ENCODE results near the gene PSMG4.

Gene PSMG4

GRCh38 chr6:3269281-3269975 is 10.7 kb downstream of the PSMG4 start:
- intact Hi-C loops (cut with DNase I) = no loop called here
- peak in 5 of 10 donors; percentile 44 to 91 (median 87) for DNase-seq

DNA sequence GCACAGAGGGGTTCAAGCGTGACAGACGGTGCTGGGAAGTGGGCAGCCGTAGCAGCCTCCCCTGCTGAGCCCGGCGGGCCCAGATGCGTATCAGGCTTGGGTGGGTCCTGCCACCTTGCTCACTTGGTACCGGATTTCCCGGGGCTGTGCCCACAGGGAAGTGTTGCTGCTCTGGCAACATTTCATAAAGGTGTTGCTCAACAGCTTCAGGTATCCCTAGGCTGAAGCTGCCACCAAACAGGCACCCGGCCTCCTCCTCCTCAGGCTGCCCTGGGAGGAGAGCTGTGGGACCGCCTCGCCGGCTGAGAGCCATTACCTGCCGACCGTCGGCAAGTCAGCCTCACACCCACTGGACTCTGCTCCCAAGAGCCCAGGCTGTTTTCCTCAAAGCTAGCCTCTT is 11.5 kb downstream of the PSMG4 start:
- intact Hi-C loops (cut with DNase I) = loop anchor here (10.0 kb wide), 1 partner anchor 725 kb away; no protein-coding TSS in a partner anchor
- peak in 2 of 10 donors; percentile 52 to 56 for DNase-seq

DNA sequence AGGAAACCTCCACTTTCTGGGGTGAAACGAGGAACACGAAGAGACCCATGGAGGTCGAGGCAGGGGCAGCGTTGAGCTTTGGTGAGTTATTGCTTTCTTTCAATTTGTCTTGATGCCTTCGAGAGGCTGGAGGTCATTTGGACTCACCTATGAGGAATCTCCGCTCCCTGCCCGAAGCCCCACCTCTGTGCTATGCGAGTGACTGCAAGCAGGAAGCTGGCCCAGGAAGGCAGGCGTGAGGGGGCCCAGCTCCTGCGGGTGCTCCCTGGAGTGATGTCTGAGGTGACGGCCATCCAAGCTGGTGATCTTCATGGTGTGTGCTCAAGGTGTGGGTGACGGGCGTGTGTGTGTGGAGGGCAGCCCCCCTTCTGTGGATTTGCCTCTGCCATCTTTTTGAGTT is 13.0 kb downstream of the PSMG4 start:
- intact Hi-C loops (cut with DNase I) = loop anchor here (10.0 kb wide), 1 partner anchor 723 kb away; no protein-coding TSS in a partner anchor

DNA sequence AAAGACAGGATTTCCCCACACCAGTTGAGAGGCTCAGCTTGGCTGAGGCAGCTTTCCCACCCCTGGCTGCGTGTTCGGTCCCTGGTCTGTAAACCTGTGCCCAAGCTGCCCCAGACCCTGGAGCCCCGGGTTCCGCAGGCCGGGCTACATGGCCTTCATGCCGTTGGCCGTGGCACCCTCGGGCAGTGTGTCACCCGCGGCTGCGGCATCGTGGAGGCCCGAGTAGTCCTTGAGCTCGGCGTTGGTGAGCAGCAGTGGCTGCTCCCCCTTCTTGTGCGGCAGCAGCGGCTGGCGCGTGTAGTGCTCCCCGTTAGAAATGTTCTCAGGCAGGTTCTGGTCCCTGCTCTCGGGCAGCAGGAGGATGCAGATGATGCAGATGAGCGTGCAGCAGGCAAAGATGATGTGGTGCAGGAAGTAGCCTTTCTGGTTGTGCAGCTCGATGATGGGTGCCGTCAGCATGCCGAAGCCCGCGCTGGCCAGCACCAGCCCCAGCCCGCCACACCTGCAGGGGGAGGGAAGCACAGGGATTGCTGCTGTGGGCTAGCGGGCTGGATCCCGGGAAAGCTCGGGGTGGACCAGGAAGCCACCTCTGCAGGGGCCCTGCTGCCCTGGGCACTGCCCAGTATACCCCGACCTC is 14.3 kb downstream of the PSMG4 start:
- intact Hi-C loops (cut with DNase I) = loop anchor here (10.0 kb wide), 1 partner anchor 722 kb away; no protein-coding TSS in a partner anchor
- DNase-seq = peak in 2 of 10 donors; percentile 65 to 74

More for the DNA sequence above, 13.0 kb downstream of the PSMG4 start:
- peak in 2 of 10 donors; percentile 70 for DNase-seq

- intact Hi-C loops (cut with DNase I) = loop anchor here (10.0 kb wide), 1 partner anchor 721 kb away; no protein-coding TSS in a partner anchor
- DNase-seq = peak in 1 of 10 donors; percentile 67
Observed at GRCh38 chr6:3273707-3274521, 15.2 kb downstream of the PSMG4 start.

GRCh38 chr6:3276174-3277167 is 17.7 kb downstream of the PSMG4 start:
- peak in 2 of 10 donors; percentile 51 to 81 for DNase-seq
- intact Hi-C loops (cut with DNase I) = loop anchor here (10.0 kb wide), 1 partner anchor 718 kb away; no protein-coding TSS in a partner anchor

- DNase-seq = peak in 1 of 10 donors; percentile 72
- intact Hi-C loops (cut with DNase I) = loop anchor here (10.0 kb wide), 1 partner anchor 718 kb away; no protein-coding TSS in a partner anchor
Observed at GRCh38 chr6:3277251-3277650, 18.5 kb downstream of the PSMG4 start.

DNA sequence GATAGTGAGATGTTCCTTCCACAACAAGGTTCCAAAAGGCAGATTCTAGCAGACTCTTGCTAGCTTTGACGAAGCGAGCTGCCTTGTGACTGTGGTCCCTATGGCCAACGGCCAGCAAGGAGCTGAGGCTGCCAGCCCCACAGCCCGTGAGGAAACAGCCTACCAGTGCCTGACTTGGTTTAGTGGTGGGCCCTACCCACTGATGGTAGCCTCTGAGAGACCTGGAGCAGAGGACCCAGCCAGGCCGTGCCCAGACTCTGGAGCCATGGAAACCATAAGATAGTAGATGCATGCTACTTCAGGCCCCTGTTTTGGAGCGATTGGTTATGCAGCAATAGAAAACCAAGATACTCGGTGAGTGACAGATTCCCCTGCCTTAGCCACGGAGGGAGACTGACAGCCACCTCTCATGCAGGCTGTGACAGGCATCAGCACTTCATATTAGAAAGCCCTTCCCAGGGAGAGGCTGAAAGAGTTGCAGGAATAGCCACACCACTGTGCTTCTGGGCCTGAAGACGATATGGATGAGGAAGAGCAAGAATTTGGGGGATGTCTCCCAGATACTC is 19.2 kb downstream of the PSMG4 start:
- DNase-seq = peak in 3 of 10 donors; percentile 10 to 83 (median 81)
- intact Hi-C loops (cut with DNase I) = loop anchor here (10.0 kb wide), 1 partner anchor 717 kb away; no protein-coding TSS in a partner anchor

GRCh38 chr6:3278691-3279090 is 19.9 kb downstream of the PSMG4 start:
- peak in 2 of 10 donors; percentile 6 to 16 for DNase-seq
- intact Hi-C loops (cut with DNase I) = loop anchor here (1.0 to 10.0 kb wide), 2 partner anchors 454 to 716 kb away; no protein-coding TSS in a partner anchor

DNA sequence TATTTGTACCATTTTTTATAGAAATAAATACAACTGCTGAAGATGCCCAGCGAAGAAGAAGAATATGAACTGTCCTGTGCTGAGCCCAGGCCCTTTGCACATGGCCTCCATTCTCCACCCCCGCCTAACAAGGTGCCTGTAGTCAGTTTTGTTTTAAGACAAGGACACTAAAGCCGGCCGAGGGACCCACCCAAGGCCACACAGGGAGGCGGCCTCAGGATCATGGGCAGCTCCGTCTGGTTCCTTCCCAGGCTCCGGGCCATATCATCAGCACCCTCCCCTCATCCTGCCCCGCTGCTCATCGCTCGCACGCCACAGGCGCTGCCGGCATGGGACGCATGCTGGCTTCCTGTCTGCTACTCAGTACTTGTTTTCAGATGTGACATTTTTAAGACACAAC is 21.3 kb downstream of the PSMG4 start:
- intact Hi-C loops (cut with DNase I) = loop anchor here (5.0 kb wide), 1 partner anchor 177 kb away; the partner anchor contains the start of gene SLC22A23

DNA sequence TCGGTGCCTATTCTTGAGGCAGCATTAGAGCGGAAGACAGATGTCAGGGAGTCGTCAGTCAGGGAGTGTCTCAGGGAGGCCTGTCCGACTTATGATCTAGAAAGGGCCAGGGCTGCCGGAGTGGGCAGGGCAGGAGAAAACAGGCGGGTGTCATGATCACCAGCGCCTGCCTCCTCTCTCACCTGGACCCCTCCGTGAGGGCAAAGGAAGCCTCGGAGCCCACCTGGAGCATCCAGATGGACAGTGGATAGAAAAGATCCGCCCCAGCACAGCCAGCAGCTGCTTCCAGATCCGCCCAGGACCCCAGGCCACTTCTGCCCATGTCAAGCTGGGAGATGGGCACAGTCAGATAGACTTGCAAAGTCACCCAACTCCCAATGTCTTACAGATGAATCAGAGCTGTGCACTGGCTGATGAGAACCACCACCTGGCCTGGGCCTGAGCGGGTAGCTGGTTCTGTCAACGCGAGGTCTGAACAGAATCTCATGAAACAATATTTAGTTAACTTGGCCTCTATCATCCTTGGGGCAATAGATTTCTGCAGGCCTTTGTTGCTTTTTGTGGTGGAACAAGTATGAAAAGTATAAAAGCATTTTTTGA is 22.2 kb downstream of the PSMG4 start:
- intact Hi-C loops (cut with DNase I) = loop anchor here (5.0 kb wide), 1 partner anchor 176 kb away; the partner anchor contains the start of gene SLC22A23
- DNase-seq = peak in 3 of 10 donors; percentile 6 to 68 (median 67)

More for the DNA sequence above, 21.3 kb downstream of the PSMG4 start:
- peak in 3 of 10 donors; percentile 8 to 74 (median 49) for DNase-seq

DNA sequence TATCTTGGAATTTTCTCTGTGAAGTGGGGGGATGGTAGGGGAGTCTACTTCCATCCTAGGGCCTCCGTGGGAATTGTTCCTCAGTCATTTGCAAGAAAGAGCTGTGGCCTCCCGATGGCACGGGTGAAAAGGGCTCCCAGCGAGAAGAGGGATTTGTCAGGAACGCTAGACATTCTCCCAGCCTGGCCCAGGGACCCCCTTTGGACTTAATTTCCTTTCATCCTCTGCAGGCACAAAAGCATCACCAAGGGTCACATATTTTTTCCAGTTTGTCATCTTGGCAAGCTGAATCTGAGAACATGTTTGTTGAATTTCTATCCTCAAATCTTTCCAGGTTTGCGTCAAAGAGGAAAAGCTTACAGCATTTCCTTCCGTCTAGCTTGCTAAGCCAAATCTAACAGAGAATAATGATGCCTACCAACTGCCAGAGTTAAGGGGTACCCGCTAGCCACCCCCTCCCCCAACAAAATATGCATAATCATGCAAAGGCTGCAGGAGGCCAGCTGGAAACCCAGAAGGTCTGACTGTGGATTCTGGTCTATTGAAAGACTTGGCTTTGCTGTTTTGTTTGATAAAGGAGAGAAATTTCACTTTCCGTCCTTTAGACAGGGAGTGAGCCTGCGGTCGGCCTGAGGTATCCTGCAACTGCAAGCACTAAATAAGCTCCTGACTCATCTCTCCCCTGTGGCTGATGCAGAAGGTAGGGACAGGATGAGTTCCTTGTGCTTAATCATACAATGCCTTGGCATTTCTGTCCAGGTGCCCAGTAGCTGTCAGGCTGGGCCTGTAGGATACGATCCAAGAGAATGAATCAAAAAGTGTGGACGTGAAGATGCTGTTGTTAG is 23.1 kb downstream of the PSMG4 start:
- intact Hi-C loops (cut with DNase I) = loop anchor here (5.0 kb wide), 1 partner anchor 175 kb away; the partner anchor contains the start of gene SLC22A23
- DNase-seq = peak in 4 of 10 donors; percentile 8 to 81 (median 46)

DNA sequence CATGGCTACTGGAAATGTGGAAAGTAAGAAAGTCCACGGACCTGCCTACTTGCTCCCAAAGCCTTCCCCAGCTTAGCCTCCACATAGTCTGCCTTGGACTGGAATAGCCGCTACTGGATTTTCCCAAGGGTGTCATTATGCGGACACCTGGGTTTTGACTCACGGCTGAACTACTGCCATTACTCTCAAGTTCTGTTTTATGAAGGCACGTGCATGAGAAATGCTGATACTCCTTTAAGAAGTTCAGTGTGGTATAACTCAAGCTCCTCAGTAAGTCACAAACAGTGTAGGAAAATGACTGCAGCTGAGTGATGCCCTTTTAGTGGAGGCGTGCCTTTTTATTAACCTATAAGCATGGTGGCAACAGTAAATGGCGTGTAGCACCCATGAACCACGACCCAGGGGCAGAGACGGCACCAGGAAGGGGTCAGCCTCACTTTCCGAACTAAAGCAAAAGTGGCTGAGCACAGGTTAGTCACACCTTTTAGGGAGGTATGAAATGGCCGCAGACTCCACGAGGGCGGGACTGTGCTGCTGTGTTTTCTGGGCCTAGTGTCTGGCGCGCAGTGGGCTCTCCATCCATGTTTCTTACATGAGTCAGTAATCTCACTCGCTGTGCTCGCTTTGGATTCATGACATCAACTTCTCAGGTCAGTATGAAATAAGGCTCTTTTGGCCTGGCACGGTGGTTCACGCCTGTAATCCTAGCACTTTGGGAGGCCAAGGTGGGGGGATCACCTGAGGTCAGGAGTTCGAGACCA is 23.9 kb downstream of the PSMG4 start:
- DNase-seq = peak in 2 of 10 donors; percentile 7 to 77

GRCh38 chr6:3283241-3283640 is 24.5 kb downstream of the PSMG4 start:
- DNase-seq = peak in 1 of 10 donors; percentile 49
- intact Hi-C loops (cut with DNase I) = loop anchor here (5.0 kb wide), 1 partner anchor 174 kb away; the partner anchor contains the start of gene SLC22A23

More for the DNA sequence above, 23.9 kb downstream of the PSMG4 start:
- intact Hi-C loops (cut with DNase I) = loop anchor here (5.0 kb wide), 1 partner anchor 175 kb away; the partner anchor contains the start of gene SLC22A23

DNA sequence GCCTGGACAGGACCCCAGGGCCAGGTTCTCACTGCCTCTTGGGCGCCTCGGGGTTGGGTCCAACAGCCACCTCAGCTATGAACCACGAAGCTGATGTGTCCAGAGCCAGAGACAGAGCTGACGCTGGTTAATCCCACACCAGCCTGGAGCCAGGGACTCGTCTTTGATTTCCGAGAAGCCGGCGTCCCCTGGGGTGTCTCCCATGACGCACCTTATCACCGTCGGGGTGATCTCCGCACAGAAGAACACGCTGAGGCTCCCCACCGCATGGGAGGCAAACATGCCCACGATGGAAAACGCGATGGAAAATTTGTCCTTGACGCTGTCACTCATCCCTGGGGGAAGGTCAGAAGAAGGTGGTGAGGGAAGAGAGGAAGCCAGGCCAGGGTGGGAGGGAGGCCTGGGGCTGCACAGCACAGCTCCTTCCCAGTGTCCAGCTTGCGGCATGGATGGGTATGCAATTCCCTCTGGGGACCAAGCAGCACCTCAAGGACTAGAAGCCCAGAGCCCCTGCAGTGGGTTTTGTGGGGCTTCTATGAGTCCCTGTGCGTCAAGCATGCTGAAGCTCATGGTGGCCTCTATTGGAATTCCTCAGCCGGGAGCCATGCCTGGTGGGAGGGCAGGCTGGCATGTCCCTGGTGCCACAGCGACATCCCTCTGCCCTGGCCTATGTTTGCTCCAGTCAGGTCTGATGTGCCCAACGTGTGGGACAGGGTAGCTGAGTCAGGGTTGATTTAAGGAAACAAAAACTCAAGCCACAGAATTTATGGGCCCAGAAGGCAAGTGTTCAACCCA is 25.1 kb downstream of the PSMG4 start:
- DNase-seq = peak in 3 of 10 donors; percentile 9 to 77 (median 60)
- intact Hi-C loops (cut with DNase I) = loop anchor here (5.0 kb wide), 1 partner anchor 173 kb away; the partner anchor contains the start of gene SLC22A23
